ENCODE data around the gene ESR1. TPM values are rescaled to one million over a fixed set of nuclear protein-coding genes. Genes with fewer than 3 reads are reported as not detected.
"Not testable (repeated sequence)": the region's sequence is repeated elsewhere in the genome, so short reads cannot be mapped to it uniquely, and the experiment has no call there.

The ESR1 gene
- total RNA-seq, 4 donors from 2014 or later = 1.3 to 2.6 (median 2.2) TPM

DNA sequence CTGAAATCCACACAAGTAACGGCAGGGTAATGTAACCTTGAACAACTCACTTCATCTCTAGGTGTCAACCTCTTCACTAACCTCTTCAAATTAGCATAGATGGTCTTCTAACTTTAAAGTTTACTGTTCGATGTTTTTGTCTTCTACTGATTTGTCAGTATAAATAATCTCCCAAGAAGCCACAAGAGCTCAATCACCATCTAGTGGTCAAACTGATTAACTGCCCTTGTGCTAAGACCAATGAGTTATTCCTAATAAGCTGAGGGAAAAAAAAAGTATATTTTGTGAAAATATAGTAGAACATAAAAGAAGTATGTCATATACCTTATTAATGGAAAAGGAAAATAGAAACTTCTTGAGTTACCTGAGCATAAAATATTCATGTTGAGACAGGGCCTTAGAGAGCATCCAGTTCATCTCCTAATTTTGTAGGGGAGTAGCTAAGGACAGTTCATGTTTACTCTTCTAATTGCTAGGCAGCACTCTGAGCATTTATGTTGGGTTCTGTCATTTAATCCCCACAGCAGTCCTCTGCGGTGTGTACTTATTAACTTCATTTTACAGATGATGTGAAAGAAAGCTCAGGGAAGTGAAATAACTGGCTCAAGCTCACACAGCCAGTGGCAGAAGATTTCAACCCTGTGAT, 317.1 kb downstream of the ESR1 start:
- H3K27ac ChIP-seq = no peak overlapping the region
- peak; percentile 70 to 73 for TF ChIP-seq CTCF (IDR thresholded peaks at IDR 0.05)
- no peak for TF ChIP-seq POLR2AphosphoS5 (IDR thresholded peaks at IDR 0.05)
- no peak overlapping the region for H3K4me3 ChIP-seq
- H3K4me1 ChIP-seq = peaks cover 12% of the 10 kb centered on the region
- 48% methylated on average over 3 of the region's 3 CpGs for WGBS
- peaks cover 23% of the 10 kb centered on the region for H3K36me3 ChIP-seq
- no peak for DNase-seq (ENCODE audit: low spot score in 2 of 2)
- H3K9me3 ChIP-seq = no peaks in the 10 kb centered on the region
- no peaks in the 10 kb centered on the region for H3K27me3 ChIP-seq

DNA sequence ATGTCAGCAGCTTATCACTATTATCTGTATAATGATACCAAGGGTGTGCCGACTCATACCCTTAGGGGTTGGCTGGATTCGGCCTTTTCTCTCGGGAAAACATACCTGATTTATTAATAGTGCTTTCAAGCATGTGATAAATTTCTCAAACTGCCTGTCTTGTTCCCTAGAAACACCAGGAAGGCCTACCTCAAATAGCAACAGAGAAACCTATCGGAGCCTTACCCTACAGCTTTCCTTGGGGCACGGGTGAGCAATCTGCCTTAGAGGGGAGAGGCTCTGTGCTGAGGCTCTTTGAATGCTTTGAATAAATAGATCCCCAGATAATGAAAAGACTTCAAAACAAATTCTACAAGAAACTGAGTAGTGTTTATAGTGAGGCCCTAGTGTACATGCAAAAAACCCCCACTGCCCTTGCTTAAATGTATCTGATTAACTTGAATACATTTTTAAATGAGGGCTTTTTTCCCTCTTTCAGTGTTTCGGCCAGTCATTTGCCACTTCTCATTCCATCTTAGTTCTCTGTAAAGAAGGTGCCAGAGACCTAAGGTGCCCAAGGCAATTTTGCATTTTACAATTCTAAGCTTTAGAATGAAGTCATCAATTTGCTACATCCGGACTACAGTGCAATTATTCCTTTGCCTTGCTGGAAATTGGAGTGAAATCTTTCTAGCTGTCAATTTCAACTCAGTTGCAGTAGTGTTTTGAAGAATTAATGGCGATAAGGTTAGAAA, 320.1 kb downstream of the ESR1 start:
- Histone ChIP-seq H3K36me3 (peaks cover 20% of the 10 kb centered on the region), H3K4me1 (peaks cover 25% of the 10 kb centered on the region), H3K9me3 (no peaks in the 10 kb centered on the region), H3K4me3 (no peak overlapping the region), H3K27ac (no peak overlapping the region), H3K27me3 (no peaks in the 10 kb centered on the region)
- TF ChIP-seq POLR2A (IDR thresholded peaks at IDR 0.05) = no peak
- DNase-seq (ENCODE audit: low spot score in 2 of 2) = no peak
- 58% methylated on average over 8 of the region's 8 CpGs for WGBS

DNA sequence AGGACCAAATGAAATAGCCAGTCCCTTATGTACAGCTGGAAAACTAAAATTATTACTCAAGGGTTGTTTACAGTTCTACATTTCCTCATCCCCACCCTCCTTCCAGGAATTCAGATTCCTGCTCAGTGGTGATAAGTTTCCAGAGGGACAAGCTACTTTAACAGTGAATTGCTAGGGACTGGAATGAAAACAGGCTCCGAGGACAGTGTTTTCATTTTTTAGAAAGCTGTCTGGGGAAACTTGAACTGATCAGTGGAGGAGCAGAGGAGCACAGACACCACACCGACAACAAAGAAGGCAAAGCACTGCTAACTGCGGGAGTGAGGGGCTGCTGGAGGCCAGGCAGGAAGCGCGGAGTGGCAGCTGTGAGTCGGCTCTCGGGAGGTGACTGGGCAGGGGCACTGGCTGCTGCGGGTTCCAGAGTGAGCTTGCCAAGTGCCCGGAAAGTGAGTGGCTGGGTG, 322.2 kb downstream of the ESR1 start:
- peak in 1 of 2 donors; percentile 68 for DNase-seq (ENCODE audit: low spot score in 2 of 2)
- H3K4me1 ChIP-seq = peaks cover 25% of the 10 kb centered on the region
- H3K27ac ChIP-seq = peak overlapping the region; percentile 42
- no peaks in the 10 kb centered on the region for H3K27me3 ChIP-seq
- H3K9me3 ChIP-seq = no peaks in the 10 kb centered on the region
- H3K4me3 ChIP-seq = peak overlapping the region; percentile 24
- TF ChIP-seq CTCF (IDR thresholded peaks at IDR 0.05) (no peak), EP300 (IDR thresholded peaks at IDR 0.05) (no peak), POLR2A (IDR thresholded peaks at IDR 0.05) (peak in 1 of 2 donors; percentile 35)
- WGBS = 64% methylated on average over 9 of the region's 9 CpGs
- peaks cover 37% of the 10 kb centered on the region for H3K36me3 ChIP-seq

DNA sequence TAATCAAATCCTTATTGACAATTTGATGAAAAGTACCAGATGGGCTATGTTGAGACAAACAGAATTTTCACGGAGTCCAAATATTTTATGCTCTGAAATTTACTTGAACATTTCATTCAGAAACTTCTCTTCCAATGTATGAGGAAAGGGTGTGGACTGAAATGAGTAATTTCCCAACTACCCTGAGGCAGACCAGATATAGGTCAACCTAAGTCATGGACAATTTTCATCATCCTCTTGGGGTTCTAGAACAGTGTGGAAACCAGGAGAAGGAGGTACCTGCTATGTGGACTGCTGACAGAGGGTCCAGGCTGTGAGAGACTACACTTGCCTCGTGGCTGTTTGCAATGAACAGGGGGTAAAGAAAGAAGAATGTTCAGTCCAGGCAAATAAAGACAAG, 323.0 kb downstream of the ESR1 start:
- Histone ChIP-seq H3K9me3 (no peaks in the 10 kb centered on the region), H3K4me1 (peaks cover 25% of the 10 kb centered on the region), H3K4me3 (peak overlapping the region; percentile 24), H3K27me3 (no peaks in the 10 kb centered on the region), H3K27ac (peak overlapping the region; percentile 42), H3K36me3 (peaks cover 44% of the 10 kb centered on the region)
- DNase-seq (ENCODE audit: low spot score in 2 of 2) = no peak
- no peak for TF ChIP-seq EP300 (IDR thresholded peaks at IDR 0.05)
- WGBS = 63% methylated on average over 2 of the region's 2 CpGs

DNA sequence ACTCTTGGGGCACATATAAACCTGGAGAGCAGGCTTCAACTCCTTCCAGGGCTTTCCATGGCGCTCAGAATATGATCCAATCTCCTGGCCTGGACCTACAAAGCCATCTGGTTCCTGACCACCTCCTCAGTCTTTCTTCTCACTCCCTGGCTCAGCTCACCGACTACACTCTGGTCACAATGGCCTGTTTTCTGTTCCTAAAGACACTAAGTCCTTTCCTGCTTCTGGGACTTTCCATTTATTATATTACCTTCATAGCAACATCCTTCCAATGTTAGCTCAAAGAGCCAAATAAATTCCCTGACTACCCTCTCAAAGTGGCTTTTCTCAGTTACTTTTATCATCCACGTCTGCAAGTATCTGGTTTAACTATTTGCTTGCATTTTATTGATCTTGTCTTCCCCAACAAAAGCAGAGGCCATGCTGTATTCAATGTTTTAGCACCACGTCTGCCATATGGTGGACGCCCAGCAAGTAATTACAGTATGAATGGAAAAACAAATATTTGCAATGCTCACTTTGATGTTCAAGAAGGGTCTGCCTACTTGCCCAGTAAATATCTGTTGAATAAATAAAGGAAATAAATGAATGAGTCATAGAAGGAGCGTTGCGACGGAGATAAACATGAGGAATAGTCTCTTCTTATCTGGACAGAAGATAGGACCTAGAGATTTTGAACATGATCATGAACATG, 328.4 kb downstream of the ESR1 start:
- Histone ChIP-seq H3K27me3 (no peaks in the 10 kb centered on the region), H3K4me3 (no peak overlapping the region), H3K36me3 (peaks cover 68% of the 10 kb centered on the region), H3K27ac (no peak overlapping the region), H3K4me1 (peaks cover under 1% of the 10 kb centered on the region), H3K9me3 (no peaks in the 10 kb centered on the region)
- 86% methylated on average over 8 of the region's 8 CpGs for WGBS
- DNase-seq (ENCODE audit: low spot score in 2 of 2) = no peak
- TF ChIP-seq POLR2A (IDR thresholded peaks at IDR 0.05) (no peak), POLR2AphosphoS5 (IDR thresholded peaks at IDR 0.05) (no peak), CTCF (IDR thresholded peaks at IDR 0.05) (no peak)

- Histone ChIP-seq H3K27me3 (no peaks in the 10 kb centered on the region), H3K4me3 (no peak overlapping the region), H3K36me3 (peaks cover 69% of the 10 kb centered on the region), H3K4me1 (no peaks in the 10 kb centered on the region), H3K27ac (no peak overlapping the region), H3K9me3 (no peaks in the 10 kb centered on the region)
- no peak for DNase-seq (ENCODE audit: low spot score in 2 of 2)
- 63% methylated on average over 8 of the region's 8 CpGs for WGBS
- TF ChIP-seq CTCF (IDR thresholded peaks at IDR 0.05) (no peak), POLR2AphosphoS5 (IDR thresholded peaks at IDR 0.05) (no peak), EP300 (IDR thresholded peaks at IDR 0.05) (no peak), POLR2A (IDR thresholded peaks at IDR 0.05) (no peak)
Measured at GRCh38 chr6:152136449-152136825, 329.0 kb downstream of the ESR1 start.

DNA sequence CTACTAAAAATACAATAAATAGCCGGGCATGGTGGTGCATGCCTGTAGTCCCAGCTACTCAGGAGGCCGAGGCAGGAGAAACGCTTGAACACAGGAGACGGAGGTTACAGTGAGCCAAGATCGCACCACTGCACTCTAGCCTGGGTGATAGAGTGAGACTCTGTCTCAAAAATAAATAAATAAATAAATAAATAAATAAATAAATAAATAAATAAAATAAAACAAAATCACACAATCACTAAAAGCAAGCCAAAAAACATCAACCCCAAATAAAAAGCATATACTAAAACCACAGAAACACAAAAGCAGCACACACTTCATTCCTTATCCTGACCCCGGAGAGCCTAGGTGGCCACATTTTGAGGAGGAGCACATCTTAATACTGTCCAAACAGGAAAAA, 330.9 kb downstream of the ESR1 start:
- H3K27me3 ChIP-seq; H3K27ac ChIP-seq; H3K4me3 ChIP-seq; H3K9me3 ChIP-seq; H3K4me1 ChIP-seq; DNase-seq (ENCODE audit: low spot score in 2 of 2): not testable (repeated sequence)
- H3K36me3 ChIP-seq = peaks cover 56% of the 10 kb centered on the region
- 96% methylated on average over 6 of the region's 6 CpGs for WGBS

Data from suprapubic skin (tissue), 4 donors.